ENCODE measurements around the gene CREB5. TPM values are rescaled to one million over a fixed set of nuclear protein-coding genes. Genes with fewer than 3 reads are reported as not detected.

CREB5 gene
- total and polyA plus RNA-seq, 2 of the 8 experiments (the other 6 are each of a cell fraction or from before 2014, with no cell fraction given): 2.4 to 2.7 TPM

GRCh38 chr7:28758186-28758585, 345.9 kb downstream of the CREB5 start:
- Histone ChIP-seq H3K27ac (ENCODE audit: low read depth, low read length) (no peak overlapping the region), H2BK120ac (replicated peaks; ENCODE audit: low read depth, low read length) (no peak overlapping the region), H3K23ac (ENCODE audit: insufficient read length) (no peak overlapping the region), H2BK20ac (ENCODE audit: low read length) (no peak overlapping the region), H2AK5ac (ENCODE audit: low read depth, low read length) (no peak overlapping the region), H4K20me1 (replicated peaks in 1 of 2; ENCODE audit: control insufficient read depth in 1 of 2, insufficient read depth in 2 of 2, low read length in 2 of 2) (no peaks in the 10 kb centered on the region), H3K9me3 (ENCODE audit: insufficient read depth in 2 of 2, low read depth in 1 of 2, low read length in 1 of 2) (no peaks in the 10 kb centered on the region), H3K56ac (replicated peaks; ENCODE audit: insufficient read length, low read depth, low read length) (no peak overlapping the region), H3K36me3 (ENCODE audit: control insufficient read depth in 2 of 4, insufficient read depth in 4 of 4, low read length in 3 of 4) (no peaks in the 10 kb centered on the region), H3K79me2 (ENCODE audit: control insufficient read depth in 1 of 2, insufficient read depth in 2 of 2, low read length in 2 of 2) (no peaks in the 10 kb centered on the region), H3K4ac (replicated peaks; ENCODE audit: insufficient read length, low read depth, low read length) (no peak overlapping the region), H2BK15ac (ENCODE audit: low read length) (no peak overlapping the region), H3K23me2 (ENCODE audit: low read depth, low read length) (no peaks in the 10 kb centered on the region; the same call in 1 of the 2 replicates), H3K4me2 (ENCODE audit: insufficient read depth in 1 of 2, low read depth in 2 of 2, low read length in 2 of 2) (no peak overlapping the region), H3K9ac (replicated peaks in 1 of 4; ENCODE audit: extremely low read depth in 1 of 4, low read depth in 3 of 4, low read length in 3 of 4) (no peak overlapping the region), H3K27me3 (replicated peaks in 1 of 4; ENCODE audit: control insufficient read depth in 3 of 4, extremely low read depth in 1 of 4, insufficient read depth in 3 of 4, low read length in 3 of 4) (no peaks in the 10 kb centered on the region), H3K4me3 (ENCODE audit: extremely low read depth in 1 of 4, insufficient read depth in 2 of 4, low read depth in 3 of 4, low read length in 4 of 4) (no peak overlapping the region), H3K4me1 (replicated peaks in 1 of 4; ENCODE audit: control insufficient read depth in 3 of 4, insufficient read depth in 4 of 4, low read length in 3 of 4) (0 out of 7 replicates have a peak, but pooled peaks cover 0 to 3% (median 0%) of the 10 kb centered on the region in 4 experiments), H4K8ac (ENCODE audit: extremely low read depth, insufficient read depth, low read length) (no peak overlapping the region), H3K79me1 (ENCODE audit: low read depth, low read length) (no peaks in the 10 kb centered on the region), H3K18ac (ENCODE audit: extremely low read depth, low read length) (no peak overlapping the region), H4K91ac (replicated peaks; ENCODE audit: insufficient read length, low read length) (no peak overlapping the region), H2BK12ac (ENCODE audit: low read depth, low read length) (no peak overlapping the region), H4K5ac (ENCODE audit: insufficient read length, low read depth, low read length) (no peak overlapping the region), H2BK5ac (ENCODE audit: low read depth, low read length) (no peak overlapping the region), H2AFZ (ENCODE audit: low read length) (no peak overlapping the region), H3K14ac (ENCODE audit: insufficient read length) (no peak overlapping the region)
- ChIA-PET CTCF (ENCODE audit: partially characterized antibody) (no interaction called here), POLR2A (ENCODE audit: partially characterized antibody) (no interaction called here)
- no peak for FAIRE-seq
- DNase-seq (ENCODE audit: low read depth in 1 of 2, low spot score in 2 of 2): no peak
- WGBS, 2 experiments (ENCODE audit: extremely low coverage in 1 of 2, insufficient coverage in 1 of 2, insufficient read length in 1 of 2, insufficient replicate concordance in 2 of 2, low coverage in 1 of 2, low lambda C conversion rate in 2 of 2, missing lambda C conversion rate in 1 of 2): 86% methylated on average over 5 of the region's 5 CpGs; no CpG with 5 or more reads in 1 of the 2 experiments
- no peak for TF ChIP-seq NRF1 (IDR thresholded peaks at IDR 0.05; ENCODE audit: low read depth, low read length)
